Measurements from ENCODE around the gene UBE2U. TPM values are rescaled to one million over a fixed set of nuclear protein-coding genes. Genes with fewer than 3 reads are reported as not detected.
A peak's percentile ranks its signal among the peaks of the same experiment; 100 is the strongest.

UBE2U gene
- total RNA-seq, 1 experiment from 2014 or later, result not detected

- no peak overlapping the region for H3K4me3 Mint-ChIP-seq (ENCODE audit: low read depth, unreplicated experiment)
- intact Hi-C loops (cut with micrococcal nuclease; ENCODE audit: unreplicated experiment), result no loop called here
- peaks cover 21% of the 10 kb centered on the region for H3K36me3 Mint-ChIP-seq (ENCODE audit: insufficient read depth, unreplicated experiment)
- no TSS peak for BruUV-seq (replicated peaks)
- CTCF ChIA-PET, result interaction anchor here (0.6 kb wide), 1 partner anchor 509 kb away, joined by 3 read pairs; no protein-coding TSS in a partner anchor
- DNase-seq, result no peak
- H3K9me3 Mint-ChIP-seq (ENCODE audit: low read depth, unreplicated experiment), result peaks cover 7% of the 10 kb centered on the region
- no peak overlapping the region for H3K27ac Mint-ChIP-seq (ENCODE audit: unreplicated experiment)
- peaks cover 33% of the 10 kb centered on the region for H3K4me1 Mint-ChIP-seq (ENCODE audit: low read depth, unreplicated experiment)
- no peak for TF ChIP-seq CTCF (IDR thresholded peaks at IDR 0.05; ENCODE audit: unreplicated experiment)
- H3K27me3 Mint-ChIP-seq (ENCODE audit: unreplicated experiment), result no peaks in the 10 kb centered on the region
These were observed 36.2 kb upstream of the UBE2U start for GRCh38 chr1:64167176-64167575.

GRCh38 chr1:64171246-64171645 lies 32.2 kb upstream of the UBE2U start:
- no TSS peak for BruUV-seq (replicated peaks)
- Mint-ChIP-seq H3K36me3 (ENCODE audit: insufficient read depth, unreplicated experiment) (peaks cover 26% of the 10 kb centered on the region), H3K9me3 (ENCODE audit: low read depth, unreplicated experiment) (peaks cover 7% of the 10 kb centered on the region), H3K27me3 (ENCODE audit: unreplicated experiment) (no peaks in the 10 kb centered on the region), H3K27ac (ENCODE audit: unreplicated experiment) (peak overlapping the region; percentile 58), H3K4me3 (ENCODE audit: low read depth, unreplicated experiment) (peak overlapping the region; percentile 22), H3K4me1 (ENCODE audit: low read depth, unreplicated experiment) (peaks cover 57% of the 10 kb centered on the region)
- intact Hi-C loops (cut with micrococcal nuclease; ENCODE audit: unreplicated experiment), result loop anchor here (5.0 kb wide), 1 partner anchor 71 kb away; no protein-coding TSS in a partner anchor
- CTCF ChIA-PET, result interaction anchor here (0.6 to 1.0 kb wide), 3 partner anchors 75 to 612 kb away, joined by 3 to 5 read pairs (median 4); no protein-coding TSS in a partner anchor
- TF ChIP-seq CTCF (IDR thresholded peaks at IDR 0.05; ENCODE audit: unreplicated experiment), result no peak
- no peak for DNase-seq

- H3K4me3 Mint-ChIP-seq (ENCODE audit: low read depth, unreplicated experiment), result peak overlapping the region; percentile 22
- H3K27me3 Mint-ChIP-seq (ENCODE audit: unreplicated experiment), result no peaks in the 10 kb centered on the region
- peak; percentile 39 for DNase-seq
- H3K4me1 Mint-ChIP-seq (ENCODE audit: low read depth, unreplicated experiment), result peaks cover 57% of the 10 kb centered on the region
- no TSS peak for BruUV-seq (replicated peaks)
- H3K27ac Mint-ChIP-seq (ENCODE audit: unreplicated experiment), result peak overlapping the region; percentile 58
- intact Hi-C loops (cut with micrococcal nuclease; ENCODE audit: unreplicated experiment), result loop anchor here (5.0 kb wide), 1 partner anchor 70 kb away; no protein-coding TSS in a partner anchor
- TF ChIP-seq CTCF (IDR thresholded peaks at IDR 0.05; ENCODE audit: unreplicated experiment), result no peak
- CTCF ChIA-PET, result interaction anchor here (0.8 to 1.0 kb wide), 2 partner anchors 74 to 497 kb away, joined by 3 to 4 read pairs; no protein-coding TSS in a partner anchor
- peaks cover 26% of the 10 kb centered on the region for H3K36me3 Mint-ChIP-seq (ENCODE audit: insufficient read depth, unreplicated experiment)
- peaks cover 7% of the 10 kb centered on the region for H3K9me3 Mint-ChIP-seq (ENCODE audit: low read depth, unreplicated experiment)
These were observed 31.6 kb upstream of the UBE2U start for GRCh38 chr1:64171797-64172281.

- Mint-ChIP-seq H3K36me3 (ENCODE audit: insufficient read depth, unreplicated experiment) (peaks cover 26% of the 10 kb centered on the region), H3K27ac (ENCODE audit: unreplicated experiment) (peak overlapping the region; percentile 58), H3K9me3 (ENCODE audit: low read depth, unreplicated experiment) (peaks cover 7% of the 10 kb centered on the region), H3K4me1 (ENCODE audit: low read depth, unreplicated experiment) (peaks cover 57% of the 10 kb centered on the region), H3K27me3 (ENCODE audit: unreplicated experiment) (no peaks in the 10 kb centered on the region), H3K4me3 (ENCODE audit: low read depth, unreplicated experiment) (peak overlapping the region; percentile 22)
- BruUV-seq (replicated peaks), result no TSS peak
- TF ChIP-seq CTCF (IDR thresholded peaks at IDR 0.05; ENCODE audit: unreplicated experiment), result no peak
- no peak for DNase-seq
- CTCF ChIA-PET, result no interaction called here
- intact Hi-C loops (cut with micrococcal nuclease; ENCODE audit: unreplicated experiment), result loop anchor here (5.0 kb wide), 1 partner anchor 70 kb away; no protein-coding TSS in a partner anchor
These were observed 30.9 kb upstream of the UBE2U start for GRCh38 chr1:64172458-64172983.

Measured in Calu3 (cell line).